GM10266 (cell line): ENCODE measurements around the gene GPR135.
A peak's percentile ranks its signal among the peaks of the same experiment; 100 is the strongest.

ENCODE experiments used
- DNase-seq: peaks from one replicate; pipeline ENCODE4 v3.0.0; 2012; ENCODE audit errors: extremely low spot score
- TF ChIP-seq, protein P1 (sequence below): IDR thresholded peaks from 2 replicates; pipeline ENCODE4 v1.5.1; 2012; ENCODE audit warnings: mild to moderate bottlenecking, low read depth; ENCODE audit not compliant: control insufficient read depth, insufficient read depth; ENCODE audit errors: missing control alignments

GPR135 gene

DNA sequence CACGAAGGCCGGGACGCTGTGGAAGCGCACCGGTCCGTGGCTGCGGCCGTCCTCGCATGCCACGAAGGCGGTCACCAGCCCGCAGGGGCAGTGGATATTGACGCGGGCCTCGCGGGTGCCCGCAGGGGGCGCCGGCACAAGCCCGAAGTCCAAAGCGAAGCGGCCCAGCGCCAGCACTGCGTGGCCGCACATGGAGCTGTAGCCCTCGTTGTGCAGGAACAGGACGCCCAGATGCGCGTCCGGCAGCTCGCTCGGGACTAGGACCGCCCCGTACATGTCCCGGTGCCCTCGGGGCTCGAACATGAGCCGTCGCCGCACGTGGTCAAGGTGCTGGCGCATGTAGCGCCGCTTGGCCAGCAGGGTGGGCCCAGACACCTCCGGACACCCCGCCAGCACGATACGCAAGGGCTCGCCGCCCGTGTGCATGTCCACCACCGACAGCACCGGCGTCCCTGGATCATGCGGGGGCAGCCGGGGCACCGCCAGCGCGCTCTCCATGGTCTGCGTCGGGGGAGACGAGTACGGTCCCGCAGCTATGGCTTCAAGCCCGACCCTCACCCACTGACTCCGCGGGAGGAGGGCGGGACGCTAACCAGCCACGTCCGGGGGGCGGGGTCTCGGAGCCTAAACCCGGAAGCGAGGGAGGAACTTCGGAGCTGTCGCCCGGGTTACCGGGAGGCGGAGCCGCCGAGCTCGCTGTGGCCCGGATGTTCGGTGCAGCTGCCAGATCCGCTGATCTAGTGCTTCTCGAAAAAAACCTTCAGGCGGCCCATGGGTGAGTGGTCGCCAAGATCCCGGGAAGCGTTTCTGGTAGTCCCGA is 18.8 kb upstream of the GPR135 start, which contains the start of the genes JKAMP and L3HYPDH:
Gene JKAMP (plus strand): TSS at position 699 of the 820 bp plus-strand sequence. CDS start 73 bp downstream, at position 772.
Gene L3HYPDH (minus strand): TSS at position 590 of the 820 bp plus-strand sequence. CDS start 92 bp downstream, at position 498.
- peak; percentile 94 for DNase-seq
- TF ChIP-seq, protein P1, sequence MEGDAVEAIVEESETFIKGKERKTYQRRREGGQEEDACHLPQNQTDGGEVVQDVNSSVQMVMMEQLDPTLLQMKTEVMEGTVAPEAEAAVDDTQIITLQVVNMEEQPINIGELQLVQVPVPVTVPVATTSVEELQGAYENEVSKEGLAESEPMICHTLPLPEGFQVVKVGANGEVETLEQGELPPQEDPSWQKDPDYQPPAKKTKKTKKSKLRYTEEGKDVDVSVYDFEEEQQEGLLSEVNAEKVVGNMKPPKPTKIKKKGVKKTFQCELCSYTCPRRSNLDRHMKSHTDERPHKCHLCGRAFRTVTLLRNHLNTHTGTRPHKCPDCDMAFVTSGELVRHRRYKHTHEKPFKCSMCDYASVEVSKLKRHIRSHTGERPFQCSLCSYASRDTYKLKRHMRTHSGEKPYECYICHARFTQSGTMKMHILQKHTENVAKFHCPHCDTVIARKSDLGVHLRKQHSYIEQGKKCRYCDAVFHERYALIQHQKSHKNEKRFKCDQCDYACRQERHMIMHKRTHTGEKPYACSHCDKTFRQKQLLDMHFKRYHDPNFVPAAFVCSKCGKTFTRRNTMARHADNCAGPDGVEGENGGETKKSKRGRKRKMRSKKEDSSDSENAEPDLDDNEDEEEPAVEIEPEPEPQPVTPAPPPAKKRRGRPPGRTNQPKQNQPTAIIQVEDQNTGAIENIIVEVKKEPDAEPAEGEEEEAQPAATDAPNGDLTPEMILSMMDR: peak; percentile 70

- no peak for DNase-seq
- TF ChIP-seq, protein P1: no peak
Observed at GRCh38 chr14:59483363-59483762, 18.2 kb upstream of the GPR135 start.

DNA sequence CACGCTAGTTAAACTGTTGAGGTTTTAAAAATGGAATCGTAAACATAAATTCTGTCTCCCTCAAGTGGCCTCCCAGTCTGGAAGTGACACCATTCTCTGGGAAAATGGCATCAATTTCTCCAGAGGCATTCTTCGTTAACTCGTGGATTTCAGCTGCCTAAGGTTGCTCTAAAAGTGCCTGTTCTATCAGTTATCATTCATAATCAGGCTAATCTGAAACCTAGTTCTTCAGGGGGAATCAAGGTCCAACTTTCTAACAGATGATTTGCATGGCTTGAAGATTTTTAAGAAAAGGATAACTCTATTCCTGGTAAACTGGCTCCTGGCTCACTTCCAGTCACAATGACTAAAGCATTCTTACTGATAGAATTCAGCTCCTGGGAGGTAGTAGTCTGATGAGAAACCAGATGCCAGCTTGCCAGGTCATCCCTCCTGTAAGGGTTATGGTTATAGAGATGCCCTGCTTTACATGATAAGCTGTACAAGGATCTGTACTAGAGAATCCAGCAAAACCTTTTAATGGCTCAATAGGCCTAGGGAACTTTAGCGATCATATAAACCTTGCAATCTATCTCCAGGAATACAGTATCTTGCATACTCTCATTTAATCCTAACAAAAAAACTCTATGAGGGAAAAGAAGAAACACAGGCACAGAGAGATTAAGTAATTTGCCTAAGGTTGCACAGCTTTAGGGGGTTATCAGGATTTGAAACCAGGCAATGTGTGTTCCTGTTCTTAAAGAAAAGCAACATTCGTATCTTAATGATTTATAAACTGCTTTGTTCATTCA is 17.6 kb upstream of the GPR135 start:
- TF ChIP-seq, protein P1: no peak
- DNase-seq: no peak

DNA sequence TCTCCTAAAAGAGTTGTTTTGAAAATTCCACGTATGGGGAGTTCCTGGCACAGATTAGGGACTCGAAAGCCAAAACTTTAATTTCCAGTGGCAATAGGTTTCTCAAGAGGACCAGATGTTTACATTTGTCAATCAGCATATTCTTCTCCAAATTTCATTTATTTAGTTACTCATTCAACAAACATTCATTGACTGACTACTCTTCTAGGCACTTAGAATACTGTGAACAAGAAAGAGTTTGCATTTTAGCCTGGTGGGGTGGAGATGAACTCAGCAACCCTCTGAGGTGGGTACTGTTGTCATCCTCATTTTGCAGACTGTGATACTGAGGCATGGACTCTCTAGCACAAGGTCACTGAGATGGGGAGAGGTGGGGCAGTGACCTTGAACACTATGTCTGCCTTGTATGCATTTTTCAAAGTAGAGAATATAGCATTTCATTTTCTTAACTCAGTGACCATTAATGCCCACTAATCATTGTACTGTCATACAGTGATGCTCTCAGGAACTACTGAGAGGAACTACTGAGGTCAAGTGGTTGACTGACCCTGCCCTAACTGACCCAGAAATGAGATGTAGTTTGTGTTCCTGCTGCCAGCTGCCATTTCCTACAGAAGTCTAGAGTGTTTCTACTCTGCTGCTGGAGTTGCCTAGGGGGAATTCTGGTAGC is 16.8 kb upstream of the GPR135 start:
- DNase-seq: no peak

DNA sequence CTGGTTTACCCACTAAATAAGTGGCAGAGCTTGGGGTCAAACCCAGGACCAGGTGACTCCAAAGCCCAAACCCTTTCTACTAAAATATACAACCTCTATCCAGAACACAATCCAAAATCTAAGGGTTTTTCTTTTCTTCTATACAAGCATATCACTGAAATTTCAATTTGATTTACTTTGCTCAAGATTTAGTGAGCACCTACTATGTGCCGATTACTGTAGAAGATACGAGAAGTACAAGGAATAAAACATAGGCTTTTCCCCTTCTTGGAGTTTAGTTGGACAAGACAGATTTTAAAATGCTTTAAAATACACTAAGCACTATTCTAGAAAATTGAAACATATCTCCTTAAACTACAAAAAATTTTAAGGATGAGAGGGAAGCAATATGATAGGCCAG is 16.2 kb upstream of the GPR135 start:
- TF ChIP-seq, protein P1: no peak
- no peak for DNase-seq

More for the DNA sequence above, 16.8 kb upstream of the GPR135 start:
- TF ChIP-seq, protein P1: no peak

DNA sequence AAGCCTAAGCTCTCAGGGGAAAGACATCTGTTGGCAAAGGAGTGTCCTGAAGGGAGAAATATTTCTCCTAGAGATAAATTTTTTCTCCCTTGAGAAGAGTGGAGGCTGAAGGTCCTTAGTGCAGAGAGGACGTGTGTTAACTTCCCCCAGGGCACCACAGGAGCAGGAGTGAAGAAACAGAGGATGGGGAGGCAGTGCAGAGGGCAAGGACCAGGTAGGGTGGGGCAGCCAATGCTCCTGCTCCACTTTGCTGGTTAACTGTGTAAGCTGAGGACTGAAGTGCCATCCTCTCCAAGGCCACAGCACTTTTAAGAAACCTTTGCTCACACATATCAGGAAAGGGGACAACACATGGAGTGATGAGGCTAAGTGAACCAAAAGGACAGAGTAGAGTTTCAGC is 15.0 kb upstream of the GPR135 start:
- TF ChIP-seq, protein P1: no peak
- DNase-seq: no peak
